Muscle of leg (tissue), 11 donors: ENCODE results near the gene HMCES. TPM values are rescaled to one million over a fixed set of nuclear protein-coding genes. Genes with fewer than 3 reads are reported as not detected.

Experiments used
- DNase-seq: peaks from one replicate; pipeline ENCODE4 v3.0.0; 2013
- H3K27ac ChIP-seq: one replicate; pipeline ENCODE4 v1.5.1; 2013; ENCODE audit warnings: mild to moderate bottlenecking, low read length, control low read depth
- H3K27me3 ChIP-seq: one replicate; pipeline ENCODE4 v1.6.1; 2013; ENCODE audit warnings: low read length; ENCODE audit not compliant: control insufficient read depth, insufficient read depth
- H3K36me3 ChIP-seq: one replicate; pipeline ENCODE4 v1.6.1; 2013; ENCODE audit warnings: low read length; ENCODE audit not compliant: control insufficient read depth, insufficient read depth
- H3K4me1 ChIP-seq: one replicate; pipeline ENCODE4 v1.6.1; 2013; ENCODE audit warnings: low read length; ENCODE audit not compliant: control insufficient read depth, insufficient read depth
- H3K4me3 ChIP-seq: one replicate; pipeline ENCODE4 v1.5.1; 2013; ENCODE audit warnings: low read length, control low read depth
- H3K9me3 ChIP-seq: replicated peaks from 2 replicates; pipeline ENCODE4 v1.6.1; 2013; ENCODE audit warnings: low read depth, low read length; ENCODE audit not compliant: control insufficient read depth
- WGBS: methylation state at CpG from one replicate; pipeline ENCODE4 v1.1.5; 2013; ENCODE audit warnings: missing lambda C conversion rate; ENCODE audit not compliant: insufficient coverage; 5-methylcytosine and 5-hydroxymethylcytosine counted together
- polyA plus RNA-seq, 8 donors: library from polyadenylated mRNA; unstranded; fragments of 120-200 nt; gene quantifications; one replicate each; pipeline versions ENCODE4 v1.2.1 to v1.2.3, GENCODE V29; 2013; ENCODE audit warnings: inconsistent platforms in 1 of 8, low replicate concordance in 1 of 8; ENCODE audit not compliant: insufficient read length in 8 of 8, insufficient read depth in 1 of 8
- total RNA-seq: library from RNA; stranded (reverse); fragments of 120-200 nt; gene quantifications from one replicate; pipeline ENCODE4 v1.2.4, GENCODE V29; 2013

Gene HMCES
- total and polyA plus RNA-seq, 9 donors: 12.6 to 33.2 (median 24.7) TPM

DNA sequence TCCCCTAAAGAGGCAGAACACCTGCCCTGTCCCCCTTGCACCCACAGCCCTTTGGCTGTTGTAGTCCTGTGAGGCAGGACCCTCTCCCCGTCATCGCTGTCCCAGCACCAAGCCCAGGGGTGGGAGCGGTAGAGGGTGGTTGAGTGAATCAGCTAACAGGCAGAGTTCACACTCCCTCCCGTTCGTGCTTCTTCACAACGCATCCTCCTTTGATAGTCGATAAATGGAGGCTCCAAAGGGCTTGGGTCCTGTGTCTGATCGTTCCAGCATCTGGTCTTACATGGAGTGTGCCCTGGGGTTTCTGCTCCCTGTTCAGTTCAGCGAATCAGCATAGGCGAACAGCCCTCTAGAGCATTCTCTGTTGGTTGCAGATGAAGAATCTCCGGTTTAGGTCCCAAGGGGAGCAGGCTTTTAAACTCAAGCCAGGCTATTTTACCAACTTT, 820 bp upstream of the HMCES start:
- H3K4me1 ChIP-seq: peaks cover 17% of the 10 kb centered on the region
- no peaks in the 10 kb centered on the region for H3K27me3 ChIP-seq
- no peaks in the 10 kb centered on the region for H3K9me3 ChIP-seq
- H3K36me3 ChIP-seq: peaks cover 34% of the 10 kb centered on the region
- WGBS: 31% methylated on average over 6 of the region's 11 CpGs
- DNase-seq: peak; percentile 53
- H3K27ac ChIP-seq: peak overlapping the region; percentile 96
- H3K4me3 ChIP-seq: peak overlapping the region; percentile 2

- WGBS: 1% methylated on average over 66 of the region's 82 CpGs
- DNase-seq: peak; percentile 56
- Histone ChIP-seq H3K27me3 (no peaks in the 10 kb centered on the region), H3K36me3 (peaks cover 30% of the 10 kb centered on the region), H3K4me1 (peaks cover 17% of the 10 kb centered on the region), H3K4me3 (peak overlapping the region; percentile 88), H3K9me3 (no peaks in the 10 kb centered on the region), H3K27ac (peak overlapping the region; percentile 96)
Measured at GRCh38 chr3:129278966-129279906, 566 bp downstream of the HMCES start.

DNA sequence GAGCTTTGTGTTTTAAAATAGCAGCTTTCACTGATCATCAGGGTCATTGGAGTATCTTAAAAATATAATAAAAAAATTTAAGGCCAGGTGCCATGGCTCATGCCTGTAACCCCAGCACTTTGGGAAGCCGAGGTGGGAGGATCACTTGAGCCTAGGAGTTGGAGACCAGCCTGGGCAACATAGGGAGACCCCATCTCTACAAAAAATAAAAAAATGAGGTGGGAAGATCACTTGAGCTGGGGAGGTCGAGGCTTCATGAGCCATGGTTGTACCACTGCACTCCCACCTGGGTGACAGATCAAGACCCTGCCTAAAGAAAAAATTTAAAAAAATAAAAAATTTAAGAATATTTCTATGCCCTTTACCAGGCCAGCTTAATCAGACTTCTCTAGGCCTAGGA, 1.5 kb downstream of the HMCES start:
- Histone ChIP-seq H3K4me1 (peaks cover 17% of the 10 kb centered on the region), H3K36me3 (peaks cover 20% of the 10 kb centered on the region), H3K27ac (no peak overlapping the region), H3K4me3 (peak overlapping the region; percentile 88), H3K9me3 (no peaks in the 10 kb centered on the region), H3K27me3 (no peaks in the 10 kb centered on the region)
- no peak for DNase-seq
- WGBS: no CpG with 5 or more reads among the region's 2 CpGs

GRCh38 chr3:129281726-129282125, 3.1 kb downstream of the HMCES start:
- no peak overlapping the region for H3K27ac ChIP-seq
- no peaks in the 10 kb centered on the region for H3K9me3 ChIP-seq
- DNase-seq: no peak
- 90% methylated on average over 4 of the region's 5 CpGs for WGBS
- H3K27me3 ChIP-seq: no peaks in the 10 kb centered on the region
- peaks cover 19% of the 10 kb centered on the region for H3K36me3 ChIP-seq
- no peak overlapping the region for H3K4me3 ChIP-seq
- peaks cover 17% of the 10 kb centered on the region for H3K4me1 ChIP-seq

- Histone ChIP-seq H3K4me3 (no peak overlapping the region), H3K27me3 (no peaks in the 10 kb centered on the region), H3K36me3 (peaks cover 15% of the 10 kb centered on the region), H3K27ac (no peak overlapping the region), H3K9me3 (no peaks in the 10 kb centered on the region), H3K4me1 (peaks cover 17% of the 10 kb centered on the region)
- no CpG with 5 or more reads among the region's 6 CpGs for WGBS
- no peak for DNase-seq
Measured at GRCh38 chr3:129282727-129283327, 4.2 kb downstream of the HMCES start.

DNA sequence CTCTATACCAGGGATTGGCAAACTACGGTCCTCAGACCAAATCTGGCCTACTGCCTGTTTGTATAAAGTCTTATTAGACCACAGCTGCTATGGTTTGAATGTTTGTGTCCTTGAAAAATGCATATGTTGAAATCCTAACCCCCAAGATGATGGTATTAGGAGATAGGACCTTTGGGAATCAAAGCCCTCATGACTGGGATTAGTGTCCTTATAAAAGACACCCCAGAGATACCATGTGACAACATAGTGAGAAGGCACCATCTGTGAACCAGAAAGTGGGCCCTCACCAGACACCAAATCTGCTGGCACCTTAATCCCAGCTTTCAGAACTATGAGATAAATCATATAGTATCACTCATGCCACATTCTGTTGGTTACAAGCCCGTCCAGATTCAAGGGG, 7.4 kb downstream of the HMCES start:
- Histone ChIP-seq H3K4me1 (no peaks in the 10 kb centered on the region), H3K27ac (no peak overlapping the region), H3K27me3 (no peaks in the 10 kb centered on the region), H3K4me3 (no peak overlapping the region), H3K9me3 (no peaks in the 10 kb centered on the region), H3K36me3 (peaks cover 37% of the 10 kb centered on the region)
- WGBS: 100% methylated on average over 1 of the region's 2 CpGs
- DNase-seq: no peak

GRCh38 chr3:129288446-129288845, 9.8 kb downstream of the HMCES start:
- H3K9me3 ChIP-seq: no peaks in the 10 kb centered on the region
- no peaks in the 10 kb centered on the region for H3K4me1 ChIP-seq
- H3K27ac ChIP-seq: no peak overlapping the region
- WGBS: no CpG with 5 or more reads among the region's 3 CpGs
- no peak for DNase-seq
- H3K27me3 ChIP-seq: no peaks in the 10 kb centered on the region
- peaks cover 36% of the 10 kb centered on the region for H3K36me3 ChIP-seq
- H3K4me3 ChIP-seq: no peak overlapping the region

- Histone ChIP-seq H3K27ac (no peak overlapping the region), H3K9me3 (no peaks in the 10 kb centered on the region), H3K36me3 (peaks cover 36% of the 10 kb centered on the region), H3K4me1 (no peaks in the 10 kb centered on the region), H3K4me3 (no peak overlapping the region), H3K27me3 (no peaks in the 10 kb centered on the region)
- no CpG with 5 or more reads among the region's 6 CpGs for WGBS
- no peak for DNase-seq
Measured at GRCh38 chr3:129289201-129289921, 10.7 kb downstream of the HMCES start.

GRCh38 chr3:129291236-129291886, 12.7 kb downstream of the HMCES start:
- no peak for DNase-seq
- WGBS: 57% methylated on average over 2 of the region's 4 CpGs
- Histone ChIP-seq H3K4me3 (no peak overlapping the region), H3K27me3 (no peaks in the 10 kb centered on the region), H3K27ac (no peak overlapping the region), H3K4me1 (no peaks in the 10 kb centered on the region), H3K9me3 (no peaks in the 10 kb centered on the region), H3K36me3 (peaks cover 34% of the 10 kb centered on the region)
